DMS53 treated with DMSO at 0.1 percent for 48 hours (cell line): ENCODE results near the gene ROBO1.
"Not testable (repeated sequence)": the region's sequence is repeated elsewhere in the genome, so short reads cannot be mapped to it uniquely, and the experiment has no call there.

Experiments
- DNase-seq: peaks from one replicate; lab custom pipeline; 2025; ENCODE audit not compliant: unreplicated experiment; lab: John Stamatoyannopoulos, UW

The ROBO1 gene

GRCh38 chr3:78724859-78725258 is 1042.9 kb downstream of the ROBO1 start:
- no peak for DNase-seq

- not testable (repeated sequence) for DNase-seq
Observed at GRCh38 chr3:78724364-78724763, 1043.4 kb downstream of the ROBO1 start.

- DNase-seq: no peak
Observed at GRCh38 chr3:78721771-78722543, 1045.8 kb downstream of the ROBO1 start.

- no peak for DNase-seq
Observed at GRCh38 chr3:78718707-78719106, 1049.1 kb downstream of the ROBO1 start.

GRCh38 chr3:78717041-78717440 is 1050.8 kb downstream of the ROBO1 start:
- no peak for DNase-seq

GRCh38 chr3:78712941-78713340 is 1054.9 kb downstream of the ROBO1 start:
- DNase-seq: no peak

- DNase-seq: no peak
Observed at GRCh38 chr3:78712270-78712669, 1055.5 kb downstream of the ROBO1 start.

- no peak for DNase-seq
Observed at GRCh38 chr3:78708565-78709073, 1059.2 kb downstream of the ROBO1 start.

GRCh38 chr3:78707609-78708008 is 1060.2 kb downstream of the ROBO1 start:
- DNase-seq: no peak

GRCh38 chr3:78706906-78707523 is 1060.8 kb downstream of the ROBO1 start:
- DNase-seq: no peak

- DNase-seq: no peak
Observed at GRCh38 chr3:78703944-78704343, 1063.9 kb downstream of the ROBO1 start.

GRCh38 chr3:78701537-78701936 is 1066.3 kb downstream of the ROBO1 start:
- DNase-seq: no peak

- DNase-seq: no peak
Observed at GRCh38 chr3:78698431-78698830, 1069.4 kb downstream of the ROBO1 start.

GRCh38 chr3:78697426-78697825 is 1070.4 kb downstream of the ROBO1 start:
- no peak for DNase-seq

- DNase-seq: no peak
Observed at GRCh38 chr3:78690766-78691165, 1077.0 kb downstream of the ROBO1 start.

- DNase-seq: no peak
Observed at GRCh38 chr3:78689378-78689777, 1078.4 kb downstream of the ROBO1 start.

GRCh38 chr3:78687520-78687919 is 1080.3 kb downstream of the ROBO1 start:
- no peak for DNase-seq

- DNase-seq: no peak
Observed at GRCh38 chr3:78683284-78683683, 1084.5 kb downstream of the ROBO1 start.

GRCh38 chr3:78675119-78675805 is 1092.5 kb downstream of the ROBO1 start:
- DNase-seq: peak; percentile 17

GRCh38 chr3:78670746-78671145 is 1097.1 kb downstream of the ROBO1 start:
- no peak for DNase-seq

GRCh38 chr3:78670094-78670493 is 1097.7 kb downstream of the ROBO1 start:
- DNase-seq: no peak

- peak; percentile 27 for DNase-seq
Observed at GRCh38 chr3:78668302-78668701, 1099.5 kb downstream of the ROBO1 start.
